Prostate gland (tissue), 2 donors: ENCODE measurements around the gene EXOC3.

Source experiments
- CTCF ChIP-seq, 4 experiments: fragments of 200-600 bp in 2 of 4; fragments of 450-650 bp in 2 of 4; sonication (generic) in 2 of 4; IDR thresholded peaks; 1 replicate in 3 of 4; 2 replicates in 1 of 4; pipeline ENCODE4 v1.5.1; 2016 to 2019; ENCODE audit warnings: antibody characterized with exemption in 4 of 4, mild to moderate bottlenecking in 2 of 4, moderate library complexity in 2 of 4
- POLR2A ChIP-seq: fragments of 450-650 bp; IDR thresholded peaks from one replicate; pipeline ENCODE4 v1.6.1; 2016; ENCODE audit warnings: antibody characterized with exemption, mild to moderate bottlenecking

GRCh38 chr5:470961-471749 is 28.2 kb downstream of the EXOC3 start:
- TF ChIP-seq CTCF (IDR thresholded peaks at IDR 0.05): no peak
- TF ChIP-seq POLR2A: no peak
